OCI-LY1 (cell line): ENCODE data around the gene OSBPL5.

Source experiments
- H2AFZ ChIP-seq: fragments of 200-600 bp; sonication (generic), shearing (Covaris generic); 2 replicates; pipeline ENCODE4 v1.6.0; 2014; ENCODE audit warnings: antibody characterized with exemption, mild to moderate bottlenecking, low read length
- H3F3A ChIP-seq: fragments of 200-600 bp; sonication (generic), shearing (Covaris generic); 2 replicates; pipeline ENCODE4 v1.6.0; 2014; ENCODE audit warnings: mild to moderate bottlenecking, antibody characterized with exemption, low read length, moderate library complexity; ENCODE audit not compliant: insufficient read depth
- H3K27ac ChIP-seq: fragments of 200-600 bp; sonication (generic); 2 replicates; pipeline ENCODE4 v1.5.1; 2014; ENCODE audit warnings: low read length, mixed run types, mild to moderate bottlenecking, low read depth; ENCODE audit not compliant: poor library complexity, severe bottlenecking
- H3K27me3 ChIP-seq: fragments of 200-600 bp; sonication (generic); 2 replicates; pipeline ENCODE4 v1.6.0; 2014; ENCODE audit warnings: antibody characterized with exemption, mild to moderate bottlenecking, low read length, moderate library complexity; ENCODE audit not compliant: insufficient read depth
- H3K36me3 ChIP-seq: fragments of 200-600 bp; sonication (generic); 2 replicates; pipeline ENCODE4 v1.6.1; 2014; ENCODE audit warnings: mild to moderate bottlenecking, antibody characterized with exemption, low read length, moderate library complexity, mixed read lengths; ENCODE audit not compliant: insufficient read depth
- H3K4me1 ChIP-seq: fragments of 200-600 bp; sonication (generic); 2 replicates; pipeline ENCODE4 v1.5.1; 2014; ENCODE audit warnings: mild to moderate bottlenecking, low read length, moderate library complexity; ENCODE audit not compliant: insufficient read depth, severe bottlenecking
- H3K4me2 ChIP-seq: fragments of 200-600 bp; sonication (generic), shearing (Covaris generic); 2 replicates; pipeline ENCODE4 v1.6.1; 2014; ENCODE audit warnings: low read length
- H3K4me3 ChIP-seq: fragments of 200-600 bp; sonication (generic); 2 replicates; pipeline ENCODE4 v1.5.1; 2014; ENCODE audit warnings: low read length, low read depth, mild to moderate bottlenecking, mixed read lengths; ENCODE audit not compliant: poor library complexity, severe bottlenecking
- H3K79me2 ChIP-seq: fragments of 200-600 bp; shearing (Covaris generic); 2 replicates; pipeline ENCODE4 v1.6.1; 2016; ENCODE audit warnings: mixed run types, low read length, mixed read lengths; ENCODE audit not compliant: insufficient read depth
- H3K9ac ChIP-seq: fragments of 200-600 bp; sonication (generic), shearing (Covaris generic); 2 replicates; pipeline ENCODE4 v1.6.1; 2014; ENCODE audit warnings: mild to moderate bottlenecking, low read length, mixed read lengths
- H3K9me2 ChIP-seq: fragments of 200-600 bp; sonication (generic), shearing (Covaris generic); 2 replicates; pipeline ENCODE4 v1.6.1; 2014; ENCODE audit warnings: low read depth, mild to moderate bottlenecking, low read length, mixed read lengths
- H3K9me3 ChIP-seq: fragments of 200-600 bp; shearing (Covaris generic); 2 replicates; pipeline ENCODE4 v1.6.1; 2014; ENCODE audit warnings: low read length, mixed read lengths
- H4K20me1 ChIP-seq: fragments of 200-600 bp; sonication (generic), shearing (Covaris generic); 2 replicates; pipeline ENCODE4 v1.6.0; 2016; ENCODE audit warnings: mild to moderate bottlenecking, low read length; ENCODE audit not compliant: insufficient read depth
- CTCF ChIP-seq: fragments of 200-600 bp; sonication (generic), shearing (Covaris generic); IDR thresholded peaks from 2 replicates; pipeline ENCODE4 v1.5.1; 2017; ENCODE audit warnings: mild to moderate bottlenecking, antibody characterized with exemption, low read length, moderate library complexity, mixed read lengths
- EZH2 ChIP-seq: fragments of 200-600 bp; sonication (generic), shearing (Covaris generic); IDR thresholded peaks from 2 replicates; pipeline ENCODE4 v1.8.0; 2017; ENCODE audit warnings: borderline replicate concordance, mixed run types, mild to moderate bottlenecking, antibody characterized with exemption, low read length, moderate library complexity, mixed read lengths

The OSBPL5 gene

GRCh38 chr11:3203221-3204043 is 38.3 kb upstream of the OSBPL5 start:
- no peaks in the 10 kb centered on the region for H3K9me3 ChIP-seq
- no peak overlapping the region for H3K4me3 ChIP-seq
- no peaks in the 10 kb centered on the region for H3K36me3 ChIP-seq
- no peak for TF ChIP-seq CTCF
- no peak for TF ChIP-seq EZH2
- H3K9ac ChIP-seq: no peak overlapping the region
- no peaks in the 10 kb centered on the region for H3K9me2 ChIP-seq
- H3K27me3 ChIP-seq: no peaks in the 10 kb centered on the region; the same call in 1 of the 2 replicates
- H4K20me1 ChIP-seq: no peaks in the 10 kb centered on the region
- H2AFZ ChIP-seq: no peak overlapping the region
- H3F3A ChIP-seq: no peaks in the 10 kb centered on the region
- no peaks in the 10 kb centered on the region for H3K79me2 ChIP-seq
- no peak overlapping the region for H3K4me2 ChIP-seq
- no peak overlapping the region for H3K27ac ChIP-seq
- no peaks in the 10 kb centered on the region for H3K4me1 ChIP-seq

- Histone ChIP-seq H4K20me1 (no peaks in the 10 kb centered on the region), H2AFZ (no peak overlapping the region), H3K4me3 (no peak overlapping the region), H3F3A (no peaks in the 10 kb centered on the region), H3K27me3 (no peaks in the 10 kb centered on the region; the same call in 1 of the 2 replicates), H3K27ac (no peak overlapping the region), H3K36me3 (no peaks in the 10 kb centered on the region), H3K79me2 (no peaks in the 10 kb centered on the region), H3K9me3 (no peaks in the 10 kb centered on the region), H3K4me2 (no peak overlapping the region), H3K9ac (no peak overlapping the region), H3K4me1 (no peaks in the 10 kb centered on the region), H3K9me2 (no peaks in the 10 kb centered on the region)
- TF ChIP-seq CTCF (no peak), EZH2 (no peak)
These were observed 37.6 kb upstream of the OSBPL5 start for GRCh38 chr11:3202759-3203158.

- no peaks in the 10 kb centered on the region for H3K36me3 ChIP-seq
- no peak overlapping the region for H3K27ac ChIP-seq
- no peak overlapping the region for H3K4me3 ChIP-seq
- H3K9me3 ChIP-seq: no peaks in the 10 kb centered on the region
- H4K20me1 ChIP-seq: no peaks in the 10 kb centered on the region
- H3K79me2 ChIP-seq: no peaks in the 10 kb centered on the region
- H3K27me3 ChIP-seq: no peaks in the 10 kb centered on the region; the same call in 1 of the 2 replicates
- TF ChIP-seq CTCF (no peak), EZH2 (no peak)
- H3K4me2 ChIP-seq: no peak overlapping the region
- H3K4me1 ChIP-seq: no peaks in the 10 kb centered on the region
- no peaks in the 10 kb centered on the region for H3K9me2 ChIP-seq
- no peaks in the 10 kb centered on the region for H3F3A ChIP-seq
- H3K9ac ChIP-seq: no peak overlapping the region
- no peak overlapping the region for H2AFZ ChIP-seq
These were observed 37.2 kb upstream of the OSBPL5 start for GRCh38 chr11:3202305-3202704.
